GM23338 (cell line): ENCODE data around the gene RNF44. TPM values are rescaled to one million over a fixed set of nuclear protein-coding genes. Genes with fewer than 3 reads are reported as not detected.

Experiments
- ATAC-seq: fragments of 200-7000 bp; cut with Tn5 transposase; 3 replicates; pipeline ENCODE4 v1.9.1; 2020
- DNase-seq: peaks from one replicate; pipeline ENCODE4 v3.0.0-alpha.2; 2015; ENCODE audit warnings: low spot score
- H2AFZ ChIP-seq: fragments of 200-600 bp; sonication (generic); 2 replicates; pipeline ENCODE4 v1.8.0; 2016; ENCODE audit warnings: antibody characterized with exemption, mild to moderate bottlenecking, moderate library complexity
- H3F3A ChIP-seq: fragments of 200-600 bp; sonication (generic); replicated peaks from 2 replicates; pipeline ENCODE4 v1.8.0; 2017; ENCODE audit warnings: antibody characterized with exemption, mixed run types, low read depth
- H3K27ac ChIP-seq: fragments of 200-600 bp; sonication (generic); 2 replicates; pipeline ENCODE4 v1.6.1; 2016; ENCODE audit warnings: low read depth
- H3K27me3 ChIP-seq: fragments of 200-600 bp; sonication (generic); 2 replicates; pipeline ENCODE4 v1.8.0; 2016; ENCODE audit warnings: mild to moderate bottlenecking, mixed run types, moderate library complexity; ENCODE audit not compliant: insufficient read depth
- H3K36me3 ChIP-seq: fragments of 200-600 bp; sonication (generic); 2 replicates; pipeline ENCODE4 v1.8.0; 2016; ENCODE audit warnings: mild to moderate bottlenecking; ENCODE audit not compliant: insufficient read depth
- H3K4me1 ChIP-seq: fragments of 200-600 bp; sonication (generic); 2 replicates; pipeline ENCODE4 v1.8.0; 2016; ENCODE audit warnings: mild to moderate bottlenecking, moderate library complexity; ENCODE audit not compliant: insufficient read depth
- H3K4me2 ChIP-seq: fragments of 200-600 bp; sonication (generic); 2 replicates; pipeline ENCODE4 v1.7.1; 2017; ENCODE audit warnings: mixed run types
- H3K4me3 ChIP-seq: fragments of 200-600 bp; sonication (generic); 2 replicates; pipeline ENCODE4 v1.6.1; 2016; ENCODE audit warnings: mixed run types
- H3K79me2 ChIP-seq: fragments of 200-600 bp; sonication (generic); replicated peaks from 2 replicates; pipeline ENCODE4 v1.8.0; 2017; ENCODE audit warnings: mild to moderate bottlenecking; ENCODE audit not compliant: insufficient read depth
- H3K9me2 ChIP-seq: fragments of 200-600 bp; sonication (generic); 2 replicates; pipeline ENCODE4 v1.8.0; 2017; ENCODE audit not compliant: insufficient read depth
- H4K20me1 ChIP-seq: fragments of 200-600 bp; sonication (generic); replicated peaks from 2 replicates; pipeline ENCODE4 v1.8.0; 2017; ENCODE audit warnings: mild to moderate bottlenecking; ENCODE audit not compliant: insufficient read depth
- H3K27ac Mint-ChIP-seq: 2 replicates; pipeline ENCODE4 v1.8.0; 2020; ENCODE audit warnings: inconsistent platforms, mild to moderate bottlenecking, moderate library complexity, mixed read lengths
- H3K27me3 Mint-ChIP-seq: 3 replicates; pipeline ENCODE4 v1.8.0; 2022; ENCODE audit warnings: low read depth, mild to moderate bottlenecking, moderate library complexity, mixed read lengths, inconsistent platforms; ENCODE audit not compliant: insufficient read depth, poor library complexity
- H3K36me3 Mint-ChIP-seq: 3 replicates; pipeline ENCODE4 v1.8.0; 2021; ENCODE audit warnings: low read depth, mild to moderate bottlenecking, inconsistent platforms, moderate library complexity, mixed read lengths
- H3K4me1 Mint-ChIP-seq: 3 replicates; pipeline ENCODE4 v1.8.0; 2020; ENCODE audit warnings: mild to moderate bottlenecking, inconsistent platforms, mixed read lengths
- H3K4me3 Mint-ChIP-seq: 3 replicates; pipeline ENCODE4 v1.8.0; 2021; ENCODE audit warnings: moderate library complexity, mild to moderate bottlenecking, inconsistent platforms, mixed read lengths
- H3K9me3 Mint-ChIP-seq: 3 replicates; pipeline ENCODE4 v1.8.0; 2020; ENCODE audit warnings: moderate library complexity, mild to moderate bottlenecking, inconsistent platforms, mixed read lengths
- CREB1 ChIP-seq: fragments of 250-450 bp; sonication (Bioruptor Pico); IDR thresholded peaks from 2 replicates; pipeline ENCODE4 v1.5.0; 2020; ENCODE audit warnings: low read depth, mild to moderate bottlenecking, moderate library complexity
- CTCF ChIP-seq, 2 experiments: fragments of 200-600 bp in 1 of 2; sonication (generic) in 1 of 2; conservative IDR thresholded peaks; 2 replicates each; pipeline versions ENCODE4 v1.5.1 to v1.6.1; 2016 to 2017; ENCODE audit warnings: antibody characterized with exemption in 2 of 2, low read depth in 2 of 2, mild to moderate bottlenecking in 2 of 2, moderate library complexity in 1 of 2
- EZH2 ChIP-seq: fragments of 200-600 bp; sonication (generic); IDR thresholded peaks from one replicate; pipeline ENCODE4 v1.8.0; 2017; ENCODE audit warnings: antibody characterized with exemption, mild to moderate bottlenecking, low read depth; ENCODE audit not compliant: unreplicated experiment
- EZH2phosphoT487 ChIP-seq: fragments of 200-600 bp; sonication (generic); IDR thresholded peaks from one replicate; pipeline ENCODE4 v1.8.1; 2018; ENCODE audit warnings: antibody characterized with exemption; ENCODE audit not compliant: unreplicated experiment
- JUNB ChIP-seq: IDR thresholded peaks from one replicate; pipeline ENCODE4 v1.6.1; 2016; ENCODE audit warnings: antibody characterized with exemption; ENCODE audit not compliant: unreplicated experiment
- REST ChIP-seq: IDR thresholded peaks from one replicate; pipeline ENCODE4 v1.6.1; 2018; ENCODE audit warnings: antibody characterized with exemption; ENCODE audit not compliant: unreplicated experiment
- STAT1 ChIP-seq: IDR thresholded peaks from one replicate; pipeline ENCODE4 v1.6.1; 2016; ENCODE audit warnings: antibody characterized with exemption; ENCODE audit not compliant: unreplicated experiment
- ZNF114 ChIP-seq: fragments of 250-450 bp; sonication (Bioruptor Pico); IDR thresholded peaks from 2 replicates; pipeline ENCODE4 v1.5.0; 2020; ENCODE audit warnings: mild to moderate bottlenecking, moderate library complexity
- ZNF331 ChIP-seq: fragments of 250-450 bp; sonication (Bioruptor Pico); IDR thresholded peaks from 2 replicates; pipeline ENCODE4 v1.5.0; 2020; ENCODE audit warnings: low read depth, mild to moderate bottlenecking, moderate library complexity
- ZNF462 ChIP-seq: fragments of 250-450 bp; sonication (Bioruptor Pico); IDR thresholded peaks from 2 replicates; pipeline ENCODE4 v1.5.0; 2020; ENCODE audit warnings: mild to moderate bottlenecking, moderate library complexity
- polyA plus RNA-seq: library from polyadenylated mRNA; unstranded; fragments of >200 nt; fragmentation: Nextera tagmentation; extraction: Ambion mirVana; gene quantifications from 2 replicates; pipeline ENCODE4 v1.2.1, GENCODE V29; 2016
- total RNA-seq: library from RNA; depleted of rRNA; stranded (reverse); fragments of >200 nt; shearing (Covaris generic); gene quantifications from 2 replicates; pipeline ENCODE4 v1.2.3, GENCODE V29; 2014

The RNF44 gene
- total and polyA plus RNA-seq, 2 experiments from 2014 or later = 56.7 to 104 TPM

- no peak for ATAC-seq
- Histone ChIP-seq H3K27ac (no peak overlapping the region), H3K36me3 (no peaks in the 10 kb centered on the region; the same call in 1 of the 2 replicates), H3K4me1 (no peaks in the 10 kb centered on the region), H2AFZ (no peak overlapping the region), H3K4me3 (no peak overlapping the region), H3K4me2 (no peak overlapping the region), H3K9me2 (no peaks in the 10 kb centered on the region), H3F3A (no peaks in the 10 kb centered on the region), H3K27me3 (no peaks in the 10 kb centered on the region), H3K79me2 (no peaks in the 10 kb centered on the region), H4K20me1 (no peaks in the 10 kb centered on the region; the same call in 1 of the 2 replicates)
- no peaks in the 10 kb centered on the region for H3K36me3 Mint-ChIP-seq
- DNase-seq = no peak
- H3K9me3 Mint-ChIP-seq = peaks cover 25% of the 10 kb centered on the region
- no peak overlapping the region for H3K4me3 Mint-ChIP-seq
- H3K27ac Mint-ChIP-seq = no peak overlapping the region
- peaks cover 5% of the 10 kb centered on the region; the same call in 1 of the 3 replicates for H3K4me1 Mint-ChIP-seq
- H3K27me3 Mint-ChIP-seq = peaks cover 19% of the 10 kb centered on the region
- TF ChIP-seq REST = no peak
- TF ChIP-seq JUNB = no peak
- no peak for TF ChIP-seq STAT1
- no peak for TF ChIP-seq EZH2phosphoT487
- TF ChIP-seq EZH2 = no peak
- no peak for TF ChIP-seq CREB1
- TF ChIP-seq CTCF (conservative IDR thresholded peaks at IDR 0.05; ENCODE audit: low read depth in 2 of 2) = no peak
- no peak for TF ChIP-seq ZNF331 (CRISPR knock-in tag)
- no peak for TF ChIP-seq ZNF462 (CRISPR knock-in tag)
- no peak for TF ChIP-seq ZNF114 (CRISPR knock-in tag)
Measured at GRCh38 chr5:176583076-176583475, 45.9 kb upstream of the RNF44 start.
